Measurements from ENCODE around the gene ARID1A. TPM values are rescaled to one million over a fixed set of nuclear protein-coding genes. Genes with fewer than 3 reads are reported as not detected.

ARID1A gene
- total and polyA plus RNA-seq, 9 of the 15 experiments (the other 6 are each of a cell fraction or from before 2014, with no cell fraction given): 8.3 to 88.3 (median 22.5) TPM

DNA sequence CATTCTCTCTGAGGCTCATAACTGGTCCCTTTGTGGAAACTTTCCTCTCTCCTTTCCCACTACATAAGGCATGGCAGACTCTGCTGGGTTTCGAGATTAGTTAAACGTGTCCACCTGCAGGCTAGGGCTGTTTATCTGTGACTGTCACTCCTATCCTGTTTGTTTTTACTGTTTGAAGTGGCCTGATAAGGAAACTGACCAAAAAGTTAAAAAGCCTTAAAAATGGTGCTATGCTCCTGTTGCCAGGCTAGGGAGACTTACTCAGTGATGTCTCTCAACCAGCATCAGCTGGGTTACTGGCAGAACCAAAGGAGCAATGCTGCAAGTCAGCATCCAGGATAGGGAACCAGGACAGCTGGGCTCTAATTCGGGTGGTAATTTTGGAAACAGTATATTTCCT is 95.8 kb downstream of the ARID1A start (continued):
- TF ChIP-seq, protein P1, sequence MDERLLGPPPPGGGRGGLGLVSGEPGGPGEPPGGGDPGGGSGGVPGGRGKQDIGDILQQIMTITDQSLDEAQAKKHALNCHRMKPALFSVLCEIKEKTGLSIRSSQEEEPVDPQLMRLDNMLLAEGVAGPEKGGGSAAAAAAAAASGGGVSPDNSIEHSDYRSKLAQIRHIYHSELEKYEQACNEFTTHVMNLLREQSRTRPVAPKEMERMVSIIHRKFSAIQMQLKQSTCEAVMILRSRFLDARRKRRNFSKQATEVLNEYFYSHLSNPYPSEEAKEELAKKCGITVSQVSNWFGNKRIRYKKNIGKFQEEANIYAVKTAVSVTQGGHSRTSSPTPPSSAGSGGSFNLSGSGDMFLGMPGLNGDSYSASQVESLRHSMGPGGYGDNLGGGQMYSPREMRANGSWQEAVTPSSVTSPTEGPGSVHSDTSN (CRISPR knock-in tag; IDR thresholded peaks at IDR 0.05; ENCODE audit: low read depth): no peak
- TF ChIP-seq, protein P1 (tag; conservative IDR thresholded peaks at IDR 0.05; ENCODE audit: low read depth): peak; percentile 40; the same call in 1 of the 2 replicates
- TF ChIP-seq TEAD1 (CRISPR knock-in tag; IDR thresholded peaks at IDR 0.05) (no peak; a peak in 1 of 4 replicates), HDAC3 (IDR thresholded peaks at IDR 0.05; ENCODE audit: borderline replicate concordance, partially characterized antibody) (peak; percentile 83), KLF10 (CRISPR knock-in tag; IDR thresholded peaks at IDR 0.05) (no peak), ZNF431 (CRISPR knock-in tag; IDR thresholded peaks at IDR 0.05) (no peak), MTA3 (IDR thresholded peaks at IDR 0.05; ENCODE audit: borderline replicate concordance) (peak; percentile 64), MTA2 (IDR thresholded peaks at IDR 0.05; ENCODE audit: low read depth) (peak; percentile 96), NR2C2 (CRISPR knock-in tag; IDR thresholded peaks at IDR 0.05) (no peak), NR2C2 (tag; IDR thresholded peaks at IDR 0.05) (no peak)
- TF ChIP-seq, protein P2, sequence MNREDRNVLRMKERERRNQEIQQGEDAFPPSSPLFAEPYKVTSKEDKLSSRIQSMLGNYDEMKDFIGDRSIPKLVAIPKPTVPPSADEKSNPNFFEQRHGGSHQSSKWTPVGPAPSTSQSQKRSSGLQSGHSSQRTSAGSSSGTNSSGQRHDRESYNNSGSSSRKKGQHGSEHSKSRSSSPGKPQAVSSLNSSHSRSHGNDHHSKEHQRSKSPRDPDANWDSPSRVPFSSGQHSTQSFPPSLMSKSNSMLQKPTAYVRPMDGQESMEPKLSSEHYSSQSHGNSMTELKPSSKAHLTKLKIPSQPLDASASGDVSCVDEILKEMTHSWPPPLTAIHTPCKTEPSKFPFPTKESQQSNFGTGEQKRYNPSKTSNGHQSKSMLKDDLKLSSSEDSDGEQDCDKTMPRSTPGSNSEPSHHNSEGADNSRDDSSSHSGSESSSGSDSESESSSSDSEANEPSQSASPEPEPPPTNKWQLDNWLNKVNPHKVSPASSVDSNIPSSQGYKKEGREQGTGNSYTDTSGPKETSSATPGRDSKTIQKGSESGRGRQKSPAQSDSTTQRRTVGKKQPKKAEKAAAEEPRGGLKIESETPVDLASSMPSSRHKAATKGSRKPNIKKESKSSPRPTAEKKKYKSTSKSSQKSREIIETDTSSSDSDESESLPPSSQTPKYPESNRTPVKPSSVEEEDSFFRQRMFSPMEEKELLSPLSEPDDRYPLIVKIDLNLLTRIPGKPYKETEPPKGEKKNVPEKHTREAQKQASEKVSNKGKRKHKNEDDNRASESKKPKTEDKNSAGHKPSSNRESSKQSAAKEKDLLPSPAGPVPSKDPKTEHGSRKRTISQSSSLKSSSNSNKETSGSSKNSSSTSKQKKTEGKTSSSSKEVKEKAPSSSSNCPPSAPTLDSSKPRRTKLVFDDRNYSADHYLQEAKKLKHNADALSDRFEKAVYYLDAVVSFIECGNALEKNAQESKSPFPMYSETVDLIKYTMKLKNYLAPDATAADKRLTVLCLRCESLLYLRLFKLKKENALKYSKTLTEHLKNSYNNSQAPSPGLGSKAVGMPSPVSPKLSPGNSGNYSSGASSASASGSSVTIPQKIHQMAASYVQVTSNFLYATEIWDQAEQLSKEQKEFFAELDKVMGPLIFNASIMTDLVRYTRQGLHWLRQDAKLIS (CRISPR knock-in tag; IDR thresholded peaks at IDR 0.05): no peak
- TF ChIP-seq, protein P3, sequence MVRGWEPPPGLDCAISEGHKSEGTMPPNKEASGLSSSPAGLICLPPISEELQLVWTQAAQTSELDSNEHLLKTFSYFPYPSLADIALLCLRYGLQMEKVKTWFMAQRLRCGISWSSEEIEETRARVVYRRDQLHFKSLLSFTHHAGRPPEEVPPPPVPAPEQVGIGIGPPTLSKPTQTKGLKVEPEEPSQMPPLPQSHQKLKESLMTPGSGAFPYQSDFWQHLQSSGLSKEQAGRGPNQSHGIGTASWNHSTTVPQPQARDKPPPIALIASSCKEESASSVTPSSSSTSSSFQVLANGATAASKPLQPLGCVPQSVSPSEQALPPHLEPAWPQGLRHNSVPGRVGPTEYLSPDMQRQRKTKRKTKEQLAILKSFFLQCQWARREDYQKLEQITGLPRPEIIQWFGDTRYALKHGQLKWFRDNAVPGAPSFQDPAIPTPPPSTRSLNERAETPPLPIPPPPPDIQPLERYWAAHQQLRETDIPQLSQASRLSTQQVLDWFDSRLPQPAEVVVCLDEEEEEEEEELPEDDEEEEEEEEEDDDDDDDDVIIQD (CRISPR knock-in tag; IDR thresholded peaks at IDR 0.05): no peak
- TF ChIP-seq, protein P4, sequence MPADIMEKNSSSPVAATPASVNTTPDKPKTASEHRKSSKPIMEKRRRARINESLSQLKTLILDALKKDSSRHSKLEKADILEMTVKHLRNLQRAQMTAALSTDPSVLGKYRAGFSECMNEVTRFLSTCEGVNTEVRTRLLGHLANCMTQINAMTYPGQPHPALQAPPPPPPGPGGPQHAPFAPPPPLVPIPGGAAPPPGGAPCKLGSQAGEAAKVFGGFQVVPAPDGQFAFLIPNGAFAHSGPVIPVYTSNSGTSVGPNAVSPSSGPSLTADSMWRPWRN (IDR thresholded peaks at IDR 0.05; ENCODE audit: low read depth): peak; percentile 61; the same call in 1 of the 2 replicates
- TF ChIP-seq, protein P5, sequence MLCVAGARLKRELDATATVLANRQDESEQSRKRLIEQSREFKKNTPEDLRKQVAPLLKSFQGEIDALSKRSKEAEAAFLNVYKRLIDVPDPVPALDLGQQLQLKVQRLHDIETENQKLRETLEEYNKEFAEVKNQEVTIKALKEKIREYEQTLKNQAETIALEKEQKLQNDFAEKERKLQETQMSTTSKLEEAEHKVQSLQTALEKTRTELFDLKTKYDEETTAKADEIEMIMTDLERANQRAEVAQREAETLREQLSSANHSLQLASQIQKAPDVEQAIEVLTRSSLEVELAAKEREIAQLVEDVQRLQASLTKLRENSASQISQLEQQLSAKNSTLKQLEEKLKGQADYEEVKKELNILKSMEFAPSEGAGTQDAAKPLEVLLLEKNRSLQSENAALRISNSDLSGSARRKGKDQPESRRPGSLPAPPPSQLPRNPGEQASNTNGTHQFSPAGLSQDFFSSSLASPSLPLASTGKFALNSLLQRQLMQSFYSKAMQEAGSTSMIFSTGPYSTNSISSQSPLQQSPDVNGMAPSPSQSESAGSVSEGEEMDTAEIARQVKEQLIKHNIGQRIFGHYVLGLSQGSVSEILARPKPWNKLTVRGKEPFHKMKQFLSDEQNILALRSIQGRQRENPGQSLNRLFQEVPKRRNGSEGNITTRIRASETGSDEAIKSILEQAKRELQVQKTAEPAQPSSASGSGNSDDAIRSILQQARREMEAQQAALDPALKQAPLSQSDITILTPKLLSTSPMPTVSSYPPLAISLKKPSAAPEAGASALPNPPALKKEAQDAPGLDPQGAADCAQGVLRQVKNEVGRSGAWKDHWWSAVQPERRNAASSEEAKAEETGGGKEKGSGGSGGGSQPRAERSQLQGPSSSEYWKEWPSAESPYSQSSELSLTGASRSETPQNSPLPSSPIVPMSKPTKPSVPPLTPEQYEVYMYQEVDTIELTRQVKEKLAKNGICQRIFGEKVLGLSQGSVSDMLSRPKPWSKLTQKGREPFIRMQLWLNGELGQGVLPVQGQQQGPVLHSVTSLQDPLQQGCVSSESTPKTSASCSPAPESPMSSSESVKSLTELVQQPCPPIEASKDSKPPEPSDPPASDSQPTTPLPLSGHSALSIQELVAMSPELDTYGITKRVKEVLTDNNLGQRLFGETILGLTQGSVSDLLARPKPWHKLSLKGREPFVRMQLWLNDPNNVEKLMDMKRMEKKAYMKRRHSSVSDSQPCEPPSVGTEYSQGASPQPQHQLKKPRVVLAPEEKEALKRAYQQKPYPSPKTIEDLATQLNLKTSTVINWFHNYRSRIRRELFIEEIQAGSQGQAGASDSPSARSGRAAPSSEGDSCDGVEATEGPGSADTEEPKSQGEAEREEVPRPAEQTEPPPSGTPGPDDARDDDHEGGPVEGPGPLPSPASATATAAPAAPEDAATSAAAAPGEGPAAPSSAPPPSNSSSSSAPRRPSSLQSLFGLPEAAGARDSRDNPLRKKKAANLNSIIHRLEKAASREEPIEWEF (CRISPR knock-in tag; IDR thresholded peaks at IDR 0.05): no peak

Data from K562 (cell line).